Activated naive CD8-positive, alpha-beta T cell treated with anti-CD3 and anti-CD28 coated beads, Interleukin-2, amount 50 U/mL, for 24 hours (primary cell): ENCODE results near the gene LRRC55.
"Not testable (repeated sequence)": the region's sequence is repeated elsewhere in the genome, so short reads cannot be mapped to it uniquely, and the experiment has no call there.

Experiments
- ATAC-seq: fragments of 150-1000 bp; cut with Tn5 transposase; one replicate; pipeline ENCODE4 v1.10.0; 2021
- DNase-seq: peaks from one replicate; pipeline ENCODE4 v3.0.0; 2021
- H3K27ac Mint-ChIP-seq: one replicate; pipeline ENCODE4 v1.8.0; 2021; ENCODE audit warnings: mild to moderate bottlenecking, mixed read lengths
- H3K27me3 Mint-ChIP-seq: one replicate; pipeline ENCODE4 v1.8.0; 2021; ENCODE audit warnings: mixed read lengths
- H3K36me3 Mint-ChIP-seq: one replicate; pipeline ENCODE4 v1.8.0; 2021; ENCODE audit warnings: low read depth, mixed read lengths
- H3K4me1 Mint-ChIP-seq: one replicate; pipeline ENCODE4 v1.8.0; 2021; ENCODE audit warnings: mixed read lengths
- H3K4me3 Mint-ChIP-seq: one replicate; pipeline ENCODE4 v1.8.0; 2021; ENCODE audit warnings: mild to moderate bottlenecking, moderate library complexity, mixed read lengths
- H3K9me3 Mint-ChIP-seq: one replicate; pipeline ENCODE4 v1.8.0; 2021; ENCODE audit warnings: mixed read lengths

LRRC55 gene

DNA sequence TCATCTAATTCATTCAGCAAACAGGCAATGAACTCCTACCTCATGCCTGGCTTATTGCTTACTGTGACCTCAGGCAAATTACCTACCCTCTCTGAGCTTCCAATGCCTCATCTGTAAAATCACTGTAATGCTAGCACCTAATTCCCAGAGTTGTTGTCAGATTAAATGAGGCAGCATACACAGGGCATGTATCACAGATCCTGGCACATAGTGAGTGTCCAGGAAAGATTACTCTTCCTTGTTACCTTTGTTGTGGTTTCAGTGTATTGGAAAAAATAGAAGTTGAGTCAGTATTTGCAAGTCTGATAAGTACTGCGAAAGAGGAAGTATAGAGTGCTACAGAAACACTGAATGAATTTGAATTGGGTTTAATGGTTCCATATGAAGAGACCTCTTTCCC lies 26.4 kb upstream of the LRRC55 start:
- DNase-seq (no peak), ATAC-seq (no peak)
- no peaks in the 10 kb centered on the region for H3K4me1 Mint-ChIP-seq
- no peak overlapping the region for H3K4me3 Mint-ChIP-seq
- no peaks in the 10 kb centered on the region for H3K9me3 Mint-ChIP-seq
- H3K36me3 Mint-ChIP-seq = no peaks in the 10 kb centered on the region
- H3K27ac Mint-ChIP-seq = no peak overlapping the region
- H3K27me3 Mint-ChIP-seq = peaks cover 12% of the 10 kb centered on the region

DNA sequence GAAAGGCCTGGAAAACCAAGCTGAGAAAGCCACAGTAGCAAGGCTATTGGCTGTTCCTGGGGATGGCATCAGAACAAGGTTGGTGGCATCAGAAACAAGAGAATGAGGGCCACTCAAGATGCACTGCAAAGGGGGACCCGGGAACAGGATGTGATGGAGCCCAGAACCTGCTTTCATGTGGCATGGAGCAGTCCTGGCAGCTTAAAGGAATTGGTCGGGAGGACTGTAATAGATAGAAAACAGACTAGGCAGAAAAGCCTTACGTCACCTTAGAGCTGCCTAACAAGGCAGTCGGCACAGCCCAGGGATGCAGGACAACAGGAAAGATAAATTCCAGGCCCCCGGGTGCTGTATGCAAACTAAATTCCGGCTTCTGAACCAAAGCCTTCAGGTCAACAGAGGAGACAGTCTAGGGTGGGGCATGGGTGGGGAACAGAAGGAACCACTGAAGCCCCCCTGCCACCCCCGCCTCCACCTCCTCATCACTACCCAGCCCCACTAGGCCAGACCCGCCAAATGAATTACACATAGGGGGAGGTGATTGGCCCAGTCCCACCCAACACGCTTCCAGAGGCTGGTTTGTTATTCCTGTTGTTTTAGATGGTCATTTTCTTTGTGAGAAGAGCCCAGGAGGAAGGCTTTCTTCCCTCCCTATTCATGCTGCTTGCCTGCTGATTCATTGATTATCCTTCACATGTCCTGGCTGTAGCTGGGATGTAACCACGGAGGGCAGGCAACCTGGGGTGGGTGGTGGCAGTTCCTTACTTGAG lies 25.7 kb upstream of the LRRC55 start:
- Mint-ChIP-seq H3K27me3 (peaks cover 14% of the 10 kb centered on the region), H3K27ac (no peak overlapping the region), H3K9me3 (no peaks in the 10 kb centered on the region), H3K36me3 (no peaks in the 10 kb centered on the region), H3K4me3 (no peak overlapping the region), H3K4me1 (no peaks in the 10 kb centered on the region)
- peak; percentile 22 for ATAC-seq
- no peak for DNase-seq

DNA sequence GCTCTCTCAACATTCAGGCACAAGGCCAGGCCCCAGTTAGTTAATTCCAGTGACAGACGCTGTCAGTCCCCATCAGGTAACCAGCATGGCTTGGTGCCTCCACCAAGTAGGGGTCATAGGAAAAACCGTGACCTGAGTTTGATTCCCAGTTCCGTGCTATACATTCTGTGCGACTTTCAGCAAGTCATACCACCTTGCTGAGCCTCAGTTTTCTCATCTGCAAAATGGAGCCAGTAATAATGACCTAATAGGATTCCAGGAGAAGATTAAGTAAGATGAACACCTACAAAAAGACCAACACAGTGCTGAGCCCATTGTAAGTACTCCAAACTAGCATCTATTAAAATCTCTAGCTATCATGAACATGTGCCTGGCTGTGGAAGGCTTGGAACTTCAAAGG lies 24.8 kb upstream of the LRRC55 start:
- Mint-ChIP-seq H3K4me1 (no peaks in the 10 kb centered on the region), H3K36me3 (no peaks in the 10 kb centered on the region), H3K4me3 (no peak overlapping the region), H3K9me3 (no peaks in the 10 kb centered on the region), H3K27ac (no peak overlapping the region), H3K27me3 (peaks cover 20% of the 10 kb centered on the region)
- DNase-seq (no peak), ATAC-seq (no peak)

DNA sequence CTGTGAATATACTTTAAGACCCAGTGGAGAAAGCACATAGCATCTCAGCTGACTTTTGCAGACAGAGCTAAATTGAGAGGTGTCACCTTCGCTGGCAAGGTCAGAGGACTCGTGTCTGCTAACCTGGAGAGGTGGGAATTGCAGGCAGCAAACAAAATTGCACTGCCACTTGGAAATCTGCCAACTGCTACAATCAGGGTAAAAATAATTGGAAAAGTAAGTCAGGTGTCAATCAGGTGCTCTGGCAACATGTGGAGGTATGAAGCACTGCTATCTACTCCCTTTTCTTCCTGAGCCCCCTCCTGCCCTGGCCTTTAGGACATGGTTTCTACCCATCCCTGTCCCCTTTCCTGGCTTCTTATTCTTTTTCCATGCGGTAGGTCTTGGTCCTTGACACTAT lies 24.1 kb upstream of the LRRC55 start:
- Mint-ChIP-seq H3K9me3 (no peaks in the 10 kb centered on the region), H3K27me3 (peaks cover 21% of the 10 kb centered on the region), H3K4me3 (no peak overlapping the region), H3K27ac (no peak overlapping the region), H3K36me3 (no peaks in the 10 kb centered on the region), H3K4me1 (no peaks in the 10 kb centered on the region)
- DNase-seq (no peak), ATAC-seq (no peak)

DNA sequence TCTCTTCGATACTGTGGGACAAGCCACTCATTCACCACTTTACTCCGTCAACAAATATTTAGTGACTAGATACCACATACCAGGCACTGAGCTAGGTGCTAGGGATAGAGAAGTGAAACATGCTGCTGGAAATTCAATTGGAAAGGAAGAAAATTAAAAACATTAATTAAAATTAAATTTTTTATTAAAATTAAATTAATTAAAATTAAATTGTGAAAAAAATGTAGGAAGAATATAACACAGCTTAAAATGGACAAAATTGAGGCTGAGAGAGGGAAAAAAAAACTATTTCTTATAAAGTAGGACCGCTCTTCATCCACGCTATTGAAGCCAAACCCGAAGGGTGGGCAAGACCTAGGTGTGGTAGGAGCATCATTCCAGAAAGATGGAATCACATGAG lies 23.6 kb upstream of the LRRC55 start:
- Mint-ChIP-seq H3K4me3 (no peak overlapping the region), H3K36me3 (no peaks in the 10 kb centered on the region), H3K9me3 (no peaks in the 10 kb centered on the region), H3K27ac (no peak overlapping the region), H3K27me3 (peaks cover 21% of the 10 kb centered on the region), H3K4me1 (no peaks in the 10 kb centered on the region)
- ATAC-seq = no peak
- DNase-seq = no peak

DNA sequence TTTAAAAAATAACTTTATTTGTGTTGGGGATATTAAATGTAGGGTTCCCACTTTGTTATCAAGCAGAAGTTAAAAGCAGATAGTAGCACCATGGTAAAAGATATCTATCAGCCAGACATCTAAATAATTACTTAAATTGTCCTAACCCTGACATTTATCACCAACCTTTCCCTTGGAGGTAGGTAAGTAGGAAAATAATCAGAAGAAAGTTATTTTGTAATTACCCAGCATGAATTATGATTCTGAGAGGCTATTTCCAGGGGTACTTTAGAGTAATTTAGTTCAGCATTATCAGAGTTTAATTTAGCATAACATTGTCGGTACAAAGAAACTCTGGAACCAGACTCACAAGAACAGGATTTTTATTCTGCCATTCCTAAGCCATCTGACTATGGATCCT lies 23.2 kb upstream of the LRRC55 start:
- DNase-seq (no peak), ATAC-seq (no peak)
- Mint-ChIP-seq H3K36me3 (no peaks in the 10 kb centered on the region), H3K4me1 (no peaks in the 10 kb centered on the region), H3K4me3 (no peak overlapping the region), H3K27me3 (peaks cover 19% of the 10 kb centered on the region), H3K9me3 (no peaks in the 10 kb centered on the region), H3K27ac (no peak overlapping the region)

DNA sequence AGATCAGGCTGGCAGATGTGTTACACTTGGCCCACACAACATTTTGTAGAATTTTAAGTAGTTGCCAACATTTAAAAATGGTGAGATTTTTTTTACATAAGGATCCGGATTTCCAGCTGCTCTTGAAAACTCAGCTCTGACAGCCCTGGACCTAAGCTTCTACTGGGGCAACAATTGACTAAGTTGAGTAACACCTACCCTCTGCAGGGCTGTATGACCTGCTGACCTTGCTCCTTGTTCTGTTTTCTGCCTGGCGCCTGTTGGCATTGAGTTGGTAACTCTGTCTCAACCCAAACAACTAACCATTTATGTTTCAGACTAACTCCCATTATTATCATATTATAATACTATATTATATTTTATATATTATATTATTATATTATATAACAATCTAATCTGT lies 21.1 kb upstream of the LRRC55 start:
- H3K4me1 Mint-ChIP-seq = no peaks in the 10 kb centered on the region
- no peak overlapping the region for H3K4me3 Mint-ChIP-seq
- no peaks in the 10 kb centered on the region for H3K36me3 Mint-ChIP-seq
- DNase-seq (no peak), ATAC-seq (no peak)
- no peaks in the 10 kb centered on the region for H3K9me3 Mint-ChIP-seq
- H3K27me3 Mint-ChIP-seq = peaks cover 14% of the 10 kb centered on the region
- H3K27ac Mint-ChIP-seq = no peak overlapping the region

DNA sequence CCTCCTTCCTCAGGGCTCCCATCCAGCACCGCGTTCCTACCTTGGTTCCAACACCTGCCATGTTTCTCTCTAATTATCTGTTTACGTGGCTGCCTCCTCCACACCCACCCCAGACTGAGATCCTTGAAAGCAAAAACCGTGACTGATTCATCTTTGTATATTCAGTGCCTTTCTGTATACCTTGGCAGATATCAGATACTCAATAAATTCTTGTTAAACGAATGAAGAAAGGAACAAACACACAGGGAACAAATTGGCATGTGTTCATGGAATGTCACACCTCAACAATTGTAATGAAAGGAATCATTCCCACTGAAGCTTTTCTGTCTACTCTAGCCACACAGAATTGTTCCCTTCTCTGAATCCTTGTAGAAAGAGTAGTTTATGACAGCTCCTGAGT lies 20.4 kb upstream of the LRRC55 start:
- Mint-ChIP-seq H3K4me3 (no peak overlapping the region), H3K9me3 (no peaks in the 10 kb centered on the region), H3K36me3 (no peaks in the 10 kb centered on the region), H3K27me3 (peaks cover 10% of the 10 kb centered on the region), H3K27ac (no peak overlapping the region), H3K4me1 (no peaks in the 10 kb centered on the region)
- DNase-seq (no peak), ATAC-seq (no peak)

DNA sequence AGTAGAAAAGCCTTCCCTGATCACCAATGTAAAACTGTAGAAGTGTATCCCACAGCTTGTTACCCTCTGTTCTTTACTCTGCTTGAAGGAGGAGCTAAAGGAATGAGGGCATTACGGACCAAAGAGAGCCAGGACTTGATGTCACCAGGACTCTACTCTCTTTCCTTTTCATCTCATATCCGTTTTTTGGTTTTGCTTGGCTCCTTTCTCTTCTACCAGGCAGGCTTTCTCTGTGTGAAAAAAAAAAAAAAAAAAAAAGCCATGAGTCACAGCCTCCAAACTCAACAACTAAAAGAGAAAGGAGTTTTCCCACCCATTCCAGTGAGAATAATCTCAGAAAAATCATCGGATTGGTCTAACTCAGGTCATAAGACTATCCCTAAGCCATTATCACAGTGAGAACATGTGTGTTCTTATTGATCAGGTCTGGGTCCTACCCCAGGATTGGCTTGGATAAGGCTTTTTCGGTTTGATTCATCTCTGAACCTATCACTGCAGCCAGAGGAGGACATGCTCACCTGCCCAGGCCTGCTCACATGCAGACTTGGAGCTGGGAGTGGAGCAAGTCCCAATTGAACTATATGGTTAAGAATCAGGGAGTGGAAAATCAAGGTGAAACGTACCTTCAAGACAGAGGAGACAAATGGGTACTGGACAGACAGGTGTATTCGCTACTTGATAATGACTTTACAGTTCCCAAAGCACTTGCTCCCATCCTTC lies 19.4 kb upstream of the LRRC55 start:
- Mint-ChIP-seq H3K4me1 (no peaks in the 10 kb centered on the region), H3K4me3 (no peak overlapping the region), H3K36me3 (no peaks in the 10 kb centered on the region), H3K9me3 (no peaks in the 10 kb centered on the region), H3K27ac (no peak overlapping the region), H3K27me3 (peaks cover 10% of the 10 kb centered on the region)
- DNase-seq = no peak
- ATAC-seq = no peak

DNA sequence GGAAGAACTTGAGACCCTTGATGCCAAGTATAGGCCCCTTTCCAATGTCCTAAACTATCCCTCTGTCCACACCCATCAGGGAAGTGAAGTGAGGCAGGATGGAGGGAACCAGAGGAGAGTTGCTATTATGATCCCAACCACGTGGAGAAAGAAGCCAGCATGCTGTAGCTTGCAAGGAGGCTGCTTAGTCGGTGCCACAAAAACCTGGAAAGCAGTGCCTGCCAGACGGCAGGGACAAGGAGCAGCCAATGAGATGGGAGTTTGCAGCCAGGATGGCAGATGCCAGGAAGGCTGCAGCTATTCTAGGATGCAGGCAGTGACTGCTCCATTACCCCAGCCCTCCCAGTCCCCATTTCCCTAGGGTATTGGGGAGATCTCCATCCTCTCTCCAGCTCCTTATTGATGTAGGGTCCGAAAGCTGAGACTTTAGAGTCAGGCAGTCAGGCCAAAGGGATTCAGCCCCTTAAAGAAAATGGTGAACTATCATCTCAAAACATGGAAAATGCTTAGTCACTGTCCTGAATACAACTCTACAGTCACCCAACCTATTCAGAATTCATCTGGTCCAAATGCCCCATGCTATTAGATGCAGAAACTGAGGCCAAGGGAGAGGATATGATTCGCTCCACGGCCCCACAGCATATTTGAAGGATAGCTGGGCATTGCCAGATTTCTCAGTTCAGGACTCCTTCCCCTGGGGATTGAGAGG lies 18.4 kb upstream of the LRRC55 start:
- ATAC-seq (no peak), DNase-seq (no peak)
- H3K4me1 Mint-ChIP-seq = no peaks in the 10 kb centered on the region
- no peak overlapping the region for H3K27ac Mint-ChIP-seq
- H3K4me3 Mint-ChIP-seq = no peak overlapping the region
- no peaks in the 10 kb centered on the region for H3K36me3 Mint-ChIP-seq
- H3K27me3 Mint-ChIP-seq = peaks cover 12% of the 10 kb centered on the region
- H3K9me3 Mint-ChIP-seq = no peaks in the 10 kb centered on the region

DNA sequence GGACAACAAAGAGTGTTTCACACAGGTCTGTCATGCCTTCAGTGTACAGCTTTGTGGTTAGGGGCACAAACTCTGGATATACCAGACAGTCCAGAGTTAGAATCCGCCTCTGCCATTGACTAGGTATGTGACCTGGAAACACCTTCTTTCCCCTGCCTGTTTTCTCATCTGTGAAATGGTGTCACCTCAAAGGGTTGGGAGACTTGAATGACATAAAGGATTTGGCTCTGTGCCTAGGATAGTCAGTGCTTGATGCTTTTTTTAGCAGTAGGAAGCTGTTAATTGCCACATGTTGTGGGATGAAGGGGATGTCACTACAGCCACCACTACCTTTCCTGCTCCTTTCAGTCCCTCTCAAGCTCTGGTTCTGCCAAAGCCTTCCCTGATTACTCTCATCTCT lies 17.4 kb upstream of the LRRC55 start:
- DNase-seq (no peak), ATAC-seq (no peak)
- no peak overlapping the region for H3K4me3 Mint-ChIP-seq
- H3K36me3 Mint-ChIP-seq = no peaks in the 10 kb centered on the region
- no peaks in the 10 kb centered on the region for H3K4me1 Mint-ChIP-seq
- no peaks in the 10 kb centered on the region for H3K9me3 Mint-ChIP-seq
- no peak overlapping the region for H3K27ac Mint-ChIP-seq
- H3K27me3 Mint-ChIP-seq = peaks cover 13% of the 10 kb centered on the region

DNA sequence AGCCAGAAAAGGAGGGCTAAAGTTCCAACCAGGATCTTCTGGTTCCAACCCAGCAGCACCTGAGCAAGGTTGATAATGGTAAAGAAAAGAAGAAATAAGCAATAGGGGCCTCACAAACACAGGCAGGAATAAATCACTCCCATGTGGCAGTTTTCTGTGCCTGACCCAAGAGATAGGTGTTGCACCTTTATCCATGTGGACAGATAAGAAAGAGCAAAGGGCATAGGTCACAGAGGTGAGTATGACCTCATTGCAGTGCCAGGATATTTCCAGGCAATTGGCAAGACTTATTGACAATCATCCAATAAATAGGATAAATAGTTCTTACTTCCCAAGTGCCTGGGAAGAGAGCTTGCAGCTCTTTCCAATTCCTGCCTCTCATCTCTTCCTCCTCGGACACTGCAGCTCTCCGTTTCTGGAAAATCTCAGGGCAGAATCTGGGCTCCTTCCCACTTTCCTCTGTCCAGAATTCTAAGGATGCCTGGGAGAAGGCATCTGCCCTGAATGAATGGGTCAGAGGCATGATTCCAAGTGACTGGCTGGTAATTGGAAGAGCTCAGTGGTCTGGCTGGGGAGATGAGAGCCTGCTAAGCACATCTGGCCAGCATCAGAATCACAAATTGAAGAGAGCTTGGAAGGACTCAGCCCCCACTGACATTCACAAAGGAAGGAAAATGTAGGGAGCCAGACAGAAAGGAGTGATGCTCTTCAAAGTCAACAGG lies 14.5 kb upstream of the LRRC55 start:
- Mint-ChIP-seq H3K4me1 (no peaks in the 10 kb centered on the region), H3K36me3 (no peaks in the 10 kb centered on the region), H3K27me3 (peaks cover 4% of the 10 kb centered on the region), H3K27ac (no peak overlapping the region), H3K9me3 (no peaks in the 10 kb centered on the region), H3K4me3 (no peak overlapping the region)
- no peak for ATAC-seq
- no peak for DNase-seq

DNA sequence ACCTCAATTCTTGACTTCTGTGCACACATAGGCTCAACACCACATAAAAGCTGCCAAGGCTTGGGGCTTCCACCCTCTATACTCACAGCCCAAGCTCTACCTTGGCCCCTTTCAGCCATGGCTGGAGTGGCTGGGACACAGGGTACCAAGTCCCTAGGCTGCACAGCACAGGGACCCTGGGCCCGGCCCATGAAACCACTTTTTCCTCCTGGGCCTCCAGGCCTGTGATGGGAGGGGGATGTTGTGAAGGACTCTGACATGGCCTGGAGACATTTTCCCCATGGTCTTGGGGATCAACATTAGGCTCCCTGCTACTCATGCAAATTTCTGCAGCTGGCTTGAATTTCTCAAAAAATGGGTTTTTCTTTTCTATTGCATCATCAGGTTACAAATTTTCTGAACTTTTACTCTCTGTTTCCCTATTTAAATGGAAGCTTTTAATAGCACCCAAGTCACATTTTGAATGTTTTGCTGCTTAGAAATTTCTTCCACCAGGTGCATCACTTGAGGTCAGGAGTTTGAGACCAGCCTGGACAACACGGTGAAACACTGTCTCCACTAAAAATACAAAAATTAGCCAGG lies 11.9 kb upstream of the LRRC55 start:
- H3K36me3 Mint-ChIP-seq, H3K4me1 Mint-ChIP-seq, H3K9me3 Mint-ChIP-seq, H3K4me3 Mint-ChIP-seq, DNase-seq, H3K27me3 Mint-ChIP-seq, H3K27ac Mint-ChIP-seq, ATAC-seq: not testable (repeated sequence)

DNA sequence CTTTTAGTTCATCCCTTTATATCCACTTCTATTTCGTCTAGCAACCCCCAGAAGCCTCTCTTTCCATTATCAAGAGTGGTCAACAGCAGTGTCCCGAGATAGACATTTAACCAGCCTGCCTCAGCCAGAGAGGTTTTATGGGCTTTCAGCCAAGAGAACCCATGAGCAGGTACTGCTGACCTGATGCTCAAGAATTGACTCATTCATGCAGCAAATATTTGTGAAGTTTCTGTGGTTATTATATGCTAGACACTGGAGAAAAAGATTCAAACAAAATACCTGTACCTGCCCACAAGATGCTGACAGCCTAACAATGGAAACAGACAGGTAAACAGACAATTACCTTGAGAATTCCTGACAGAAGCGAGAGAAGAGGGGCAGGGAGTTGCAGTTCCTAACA lies 9.7 kb upstream of the LRRC55 start:
- no peak for ATAC-seq
- Mint-ChIP-seq H3K27me3 (peaks cover 16% of the 10 kb centered on the region), H3K27ac (no peak overlapping the region), H3K4me1 (no peaks in the 10 kb centered on the region), H3K4me3 (no peak overlapping the region), H3K9me3 (no peaks in the 10 kb centered on the region), H3K36me3 (no peaks in the 10 kb centered on the region)
- no peak for DNase-seq
